HG02623 (cell line): Measurements from ENCODE around the gene CABP1.
A peak's percentile ranks its signal among the peaks of the same experiment; 100 is the strongest.

Source experiments
- ATAC-seq: cut with Tn5 transposase; IDR thresholded peaks from one replicate; pipeline ENCODE4 v1.9.1; 2021; ENCODE audit warnings: moderate library complexity; ENCODE audit not compliant: unreplicated experiment

CABP1 gene

GRCh38 chr12:120690978-120691377, 50.6 kb downstream of the CABP1 start:
- no peak for ATAC-seq

GRCh38 chr12:120692524-120693033, 52.2 kb downstream of the CABP1 start:
- ATAC-seq: no peak

- ATAC-seq: no peak
Observed at GRCh38 chr12:120693848-120694247, 53.4 kb downstream of the CABP1 start.

GRCh38 chr12:120696626-120697025, 56.2 kb downstream of the CABP1 start:
- ATAC-seq: no peak

- no peak for ATAC-seq
Observed at GRCh38 chr12:120697344-120697743, 56.9 kb downstream of the CABP1 start.

- no peak for ATAC-seq
Observed at GRCh38 chr12:120698665-120699064, 58.2 kb downstream of the CABP1 start.

GRCh38 chr12:120699553-120699952, 59.1 kb downstream of the CABP1 start:
- ATAC-seq: no peak

GRCh38 chr12:120700886-120701285, 60.5 kb downstream of the CABP1 start:
- no peak for ATAC-seq

GRCh38 chr12:120702637-120703036, 62.2 kb downstream of the CABP1 start:
- no peak for ATAC-seq

- ATAC-seq: no peak
Observed at GRCh38 chr12:120703311-120703942, 63.0 kb downstream of the CABP1 start.

- no peak for ATAC-seq
Observed at GRCh38 chr12:120705618-120706017, 65.2 kb downstream of the CABP1 start.

GRCh38 chr12:120706029-120706428, 65.6 kb downstream of the CABP1 start:
- ATAC-seq: no peak

GRCh38 chr12:120708651-120709050, 68.2 kb downstream of the CABP1 start:
- ATAC-seq: no peak

GRCh38 chr12:120710031-120710804, 69.8 kb downstream of the CABP1 start, which contains the start of gene UNC119B:
UNC119B (plus strand) TSS chr12:120710458; CDS start chr12:120710475, 17 bp downstream.
- ATAC-seq: peak; percentile 62

- ATAC-seq: peak; percentile 25
Observed at GRCh38 chr12:120710805-120711296, 70.4 kb downstream of the CABP1 start.

GRCh38 chr12:120711411-120711810, 71.0 kb downstream of the CABP1 start:
- ATAC-seq: no peak

- ATAC-seq: no peak
Observed at GRCh38 chr12:120712610-120713009, 72.2 kb downstream of the CABP1 start.

- ATAC-seq: no peak
Observed at GRCh38 chr12:120713861-120714482, 73.5 kb downstream of the CABP1 start.
